GM19438 (cell line): ENCODE data around the gene APOB.

Source experiments
- ATAC-seq: cut with Tn5 transposase; IDR thresholded peaks from one replicate; pipeline ENCODE4 v1.9.1; 2021; ENCODE audit warnings: low read depth; ENCODE audit not compliant: unreplicated experiment

The APOB gene

DNA sequence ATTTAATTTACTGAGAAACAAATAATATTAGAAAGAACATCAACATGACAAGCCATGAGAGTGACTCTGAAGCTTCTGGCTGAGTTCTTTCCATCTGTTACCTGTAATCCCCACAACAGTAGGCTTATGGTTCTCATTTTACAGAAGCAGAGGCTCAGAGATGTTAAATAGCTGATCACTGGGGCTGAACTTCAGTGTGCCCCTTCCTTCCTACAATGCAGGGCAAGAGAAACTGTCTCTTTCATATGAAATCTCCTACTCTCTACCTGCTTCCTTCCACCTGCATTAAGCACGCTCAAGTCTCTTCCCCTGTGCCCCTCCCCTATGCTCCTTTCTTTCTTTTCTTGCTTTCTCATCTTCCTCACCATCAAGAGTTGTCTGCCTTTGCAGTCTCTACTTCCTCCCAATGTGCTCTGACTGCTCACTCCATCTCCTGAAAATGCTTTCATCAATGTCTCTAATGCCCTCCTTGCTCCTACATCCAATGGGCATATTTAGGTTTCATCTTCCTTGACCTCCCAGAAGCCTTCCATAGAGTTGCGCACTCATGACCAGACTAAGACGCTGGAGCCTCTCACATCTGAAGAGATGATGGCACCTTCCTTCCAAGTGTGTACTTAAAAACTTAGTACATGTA is 23.7 kb downstream of the APOB start:
- no peak for ATAC-seq

DNA sequence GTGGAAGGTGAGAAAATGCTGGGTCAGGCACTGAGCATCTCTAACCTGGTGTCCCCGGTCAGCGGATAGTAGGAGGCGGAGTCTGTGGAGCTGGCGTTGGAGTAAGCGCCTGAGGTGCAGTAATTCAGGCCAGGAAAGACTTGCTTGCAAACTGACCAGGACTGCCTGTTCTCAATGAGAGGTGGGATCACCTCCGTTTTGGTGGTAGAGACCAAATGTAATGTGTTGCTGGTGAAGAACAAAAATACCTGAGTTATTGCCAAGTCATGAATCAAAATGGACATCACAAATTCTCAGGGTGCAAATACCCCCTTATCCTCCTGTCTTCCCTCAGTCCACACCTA is 24.2 kb downstream of the APOB start:
- no peak for ATAC-seq

DNA sequence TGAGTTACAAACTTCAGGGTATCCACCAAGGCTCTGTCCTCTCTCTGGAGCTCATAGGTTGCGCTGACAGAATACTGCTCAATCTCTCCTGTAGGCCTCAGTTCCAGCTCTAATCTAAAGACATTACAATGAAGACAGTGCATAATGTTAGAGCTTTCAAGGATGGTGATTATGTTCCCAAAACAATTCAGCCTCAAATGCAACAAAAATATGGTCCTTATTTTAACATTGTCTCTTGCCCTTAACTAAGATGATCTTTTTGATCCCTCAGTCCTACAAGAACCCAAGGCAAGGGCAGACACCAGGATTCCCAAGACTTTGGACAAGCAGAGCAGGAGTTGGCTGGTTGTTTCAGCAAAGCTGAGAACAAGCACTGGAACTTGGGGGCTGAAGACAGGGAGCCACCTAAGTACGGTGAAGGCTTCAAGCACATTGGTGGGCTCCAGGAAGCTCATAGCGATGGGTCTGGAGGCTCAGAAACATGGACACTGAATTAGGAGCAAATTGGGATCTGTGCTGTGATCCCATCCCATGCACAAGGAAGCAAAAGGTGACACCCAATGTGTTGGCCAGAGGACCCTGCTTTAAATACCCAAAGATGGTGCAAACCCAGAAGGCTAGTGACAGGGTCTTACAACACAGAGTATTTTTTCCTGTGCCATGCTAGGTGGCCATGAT is 24.7 kb downstream of the APOB start:
- no peak for ATAC-seq

DNA sequence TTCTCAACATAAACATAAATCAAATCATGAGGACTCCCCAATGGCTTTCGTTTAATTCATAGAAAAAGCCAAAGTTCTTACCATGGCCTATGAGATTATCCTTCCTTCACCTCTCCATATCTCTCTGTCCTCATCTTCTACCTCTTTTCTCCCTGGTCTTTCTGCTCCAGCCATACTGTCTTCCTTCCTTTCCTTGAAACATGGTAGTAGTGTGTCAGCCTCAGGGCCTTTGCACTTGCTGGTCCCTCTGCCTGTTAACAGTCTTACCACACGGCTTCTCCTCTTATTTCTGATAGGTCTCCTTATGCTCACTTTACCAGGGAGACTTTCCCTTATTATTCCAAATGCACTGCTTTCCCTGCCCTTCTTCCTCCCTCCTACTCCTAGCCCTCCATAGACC is 25.6 kb downstream of the APOB start:
- ATAC-seq = no peak

DNA sequence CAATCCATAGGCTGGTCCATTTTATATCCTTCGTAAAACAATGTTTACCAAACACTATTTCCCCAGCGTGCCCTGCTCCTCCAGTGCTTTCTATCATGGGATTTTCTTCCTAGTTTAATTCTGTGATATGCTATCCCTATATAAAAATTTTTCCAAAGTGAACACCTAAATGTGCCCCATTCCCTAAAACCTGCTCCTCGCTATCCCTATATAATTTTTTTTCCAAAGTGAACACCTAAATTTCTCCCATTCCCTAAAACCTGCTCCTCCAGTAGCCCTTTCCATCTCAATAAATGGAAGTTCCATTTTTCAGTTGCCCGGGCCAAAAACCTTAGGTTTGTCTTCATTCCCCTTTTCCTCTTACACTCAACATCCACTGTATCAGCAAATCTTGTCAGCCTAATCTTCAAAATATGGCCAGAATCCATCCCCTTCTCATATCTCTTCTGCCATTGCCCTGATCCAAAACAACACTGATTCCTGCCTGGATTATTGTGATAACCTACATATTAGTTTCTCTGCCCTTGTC is 26.1 kb downstream of the APOB start:
- no peak for ATAC-seq

DNA sequence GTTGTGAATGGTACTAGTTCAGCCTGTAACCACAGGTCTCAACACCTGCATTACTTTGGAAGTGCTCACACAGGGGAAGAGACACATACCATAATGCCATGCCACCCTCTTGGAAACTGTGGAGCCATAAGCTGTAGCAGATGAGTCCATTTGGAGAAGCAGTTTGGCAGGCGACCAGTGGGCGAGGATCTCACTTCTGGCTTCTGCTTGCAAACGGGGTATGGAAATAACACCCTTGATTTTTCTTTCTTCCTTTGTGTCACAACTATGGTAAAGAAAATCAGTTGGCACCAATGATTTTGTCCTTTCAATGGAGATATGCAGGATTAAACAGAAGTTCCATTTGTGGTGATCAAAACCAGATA is 28.6 kb downstream of the APOB start:
- no peak for ATAC-seq

DNA sequence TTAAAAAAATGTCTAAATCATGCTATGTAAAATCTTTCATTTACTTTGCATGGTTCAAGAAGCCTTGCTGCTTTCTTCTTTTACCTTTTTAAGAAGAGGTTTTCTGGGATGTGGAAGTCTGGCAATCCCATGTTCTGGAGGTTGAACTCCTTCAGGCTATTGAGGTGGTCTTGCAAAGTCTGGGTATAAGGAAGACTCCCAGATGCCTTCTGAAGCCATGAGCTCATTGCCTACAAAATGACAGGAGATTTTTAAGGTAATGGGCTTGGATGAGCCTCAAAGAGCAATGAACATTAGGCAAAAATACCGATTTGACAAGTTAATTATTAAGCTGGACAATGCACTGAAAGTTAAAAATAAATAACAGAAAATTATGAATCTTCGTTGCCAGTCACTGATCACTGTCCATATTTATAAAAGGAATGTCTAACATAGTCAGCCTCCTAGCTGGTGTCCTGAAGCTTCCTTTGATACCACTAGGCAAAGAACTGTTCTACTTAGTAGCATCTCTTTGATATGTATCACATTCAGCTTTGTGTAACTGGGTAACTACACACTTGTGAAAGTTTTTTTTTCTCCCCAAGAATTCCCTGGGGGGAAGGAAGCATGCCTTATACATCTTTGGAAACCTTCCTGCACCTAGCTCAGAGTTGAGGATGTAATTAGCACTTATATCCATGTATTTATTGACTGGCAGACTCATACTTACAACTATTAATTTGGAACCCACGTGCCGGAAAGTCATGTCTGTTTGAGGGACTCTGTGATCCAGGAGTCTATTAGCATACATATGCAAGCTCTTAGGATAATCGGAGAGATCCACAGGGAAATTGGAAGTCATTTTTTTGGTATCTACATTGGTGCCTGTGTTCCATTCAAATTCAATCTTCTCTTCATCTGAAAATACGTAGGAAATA is 29.3 kb downstream of the APOB start:
- ATAC-seq = no peak

DNA sequence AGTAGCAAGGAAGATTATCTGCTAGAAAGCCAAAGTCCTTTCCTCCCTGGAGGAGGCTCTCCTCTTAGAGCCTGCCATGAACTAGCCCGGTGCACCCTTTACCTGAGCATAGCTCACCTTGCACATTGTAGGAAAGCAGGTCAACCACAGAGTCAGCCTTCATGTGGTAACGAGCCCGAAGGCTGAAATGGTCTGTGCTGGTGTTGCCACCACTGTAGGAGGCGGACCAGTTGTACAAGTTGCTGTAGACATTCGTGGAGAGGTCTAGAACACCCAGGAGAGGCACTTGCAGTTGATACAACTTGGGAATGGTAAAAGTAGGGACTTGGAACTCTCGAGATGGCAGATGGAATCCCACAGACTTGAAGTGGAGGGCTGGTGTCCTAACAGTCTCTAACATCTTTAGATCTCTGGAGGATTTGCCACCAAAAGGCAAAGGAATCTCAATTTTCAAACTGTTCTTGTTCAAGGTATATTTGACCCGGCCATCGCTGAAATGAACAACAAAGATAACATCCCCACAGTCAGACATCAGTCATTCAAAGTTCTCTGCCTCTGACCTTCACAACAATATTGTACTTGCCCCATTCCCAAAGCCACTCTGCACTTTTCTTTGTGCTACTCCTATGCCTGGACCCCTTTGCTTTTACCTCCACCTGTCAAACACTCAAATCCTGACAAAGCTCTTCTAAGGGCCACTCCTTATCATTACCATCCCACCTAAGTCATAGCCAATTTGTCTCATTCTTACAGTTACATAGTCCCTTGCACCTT is 30.6 kb downstream of the APOB start:
- no peak for ATAC-seq

DNA sequence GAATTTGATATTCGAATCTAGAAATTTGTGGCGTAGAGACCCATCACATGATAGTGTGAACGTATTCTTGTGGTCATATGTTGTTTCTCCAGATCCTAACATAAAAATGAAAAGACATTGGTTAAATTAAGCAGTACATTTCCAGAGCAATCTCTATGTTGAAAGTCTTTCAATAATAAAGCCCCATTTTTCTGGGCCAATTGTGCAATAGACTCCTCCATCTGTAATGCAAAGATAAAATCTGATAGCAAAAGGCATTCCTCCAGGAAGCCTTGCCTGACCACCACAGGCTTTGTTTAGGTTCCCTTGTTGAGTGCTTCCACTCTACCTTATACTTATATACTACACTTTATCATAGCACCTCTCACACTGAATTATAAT is 31.3 kb downstream of the APOB start:
- no peak for ATAC-seq

DNA sequence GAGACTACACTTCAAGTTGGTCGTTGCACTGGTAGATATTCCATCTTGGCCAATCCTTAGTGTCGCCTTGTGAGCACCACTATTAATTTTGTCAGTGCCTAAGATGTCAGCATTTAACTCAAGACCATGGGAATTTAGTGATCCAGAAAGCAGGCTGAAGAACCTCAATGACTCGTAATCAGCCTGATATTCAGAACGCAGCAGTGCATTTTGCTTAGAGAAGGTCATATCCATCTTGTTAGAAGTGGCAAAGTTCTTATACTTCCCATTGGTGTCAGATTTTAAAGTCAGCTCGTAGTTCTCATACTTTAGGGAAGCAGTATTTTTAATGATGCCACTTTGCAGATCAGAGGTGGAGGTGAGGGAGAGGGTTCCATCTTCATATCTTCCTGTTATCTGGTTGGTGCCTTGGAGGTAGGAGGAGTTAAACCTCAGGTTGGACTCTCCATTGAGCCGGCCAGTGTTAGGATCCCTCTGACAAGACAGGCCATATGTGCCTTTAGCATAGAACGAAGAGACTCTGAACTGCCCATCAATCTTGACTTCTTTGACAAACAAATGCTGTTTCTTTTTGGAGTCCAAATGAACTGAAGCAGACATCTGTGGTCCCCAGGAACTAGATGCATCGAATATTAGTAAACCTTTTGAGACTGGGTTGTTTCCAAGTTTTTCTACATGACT is 31.9 kb downstream of the APOB start:
- ATAC-seq = no peak

DNA sequence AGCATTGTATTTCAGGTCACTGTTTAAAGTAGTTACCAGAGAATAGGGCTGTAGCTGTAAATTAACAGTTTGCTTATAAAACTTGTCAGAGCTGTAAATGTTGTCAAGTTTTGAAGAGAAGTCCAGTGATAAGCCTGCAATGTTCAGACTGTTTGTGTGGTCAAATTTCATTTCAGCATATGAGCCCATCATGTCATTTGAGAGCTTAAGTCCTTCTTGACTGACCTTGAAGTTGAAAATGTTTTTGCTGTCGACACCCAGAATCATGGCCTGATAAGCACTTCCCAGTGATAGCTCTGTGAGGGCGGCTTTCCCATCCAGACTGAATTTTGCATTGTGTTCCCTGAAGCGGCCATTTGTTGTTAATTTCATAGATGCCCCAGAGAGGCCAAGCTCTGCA is 32.4 kb downstream of the APOB start:
- ATAC-seq = no peak

DNA sequence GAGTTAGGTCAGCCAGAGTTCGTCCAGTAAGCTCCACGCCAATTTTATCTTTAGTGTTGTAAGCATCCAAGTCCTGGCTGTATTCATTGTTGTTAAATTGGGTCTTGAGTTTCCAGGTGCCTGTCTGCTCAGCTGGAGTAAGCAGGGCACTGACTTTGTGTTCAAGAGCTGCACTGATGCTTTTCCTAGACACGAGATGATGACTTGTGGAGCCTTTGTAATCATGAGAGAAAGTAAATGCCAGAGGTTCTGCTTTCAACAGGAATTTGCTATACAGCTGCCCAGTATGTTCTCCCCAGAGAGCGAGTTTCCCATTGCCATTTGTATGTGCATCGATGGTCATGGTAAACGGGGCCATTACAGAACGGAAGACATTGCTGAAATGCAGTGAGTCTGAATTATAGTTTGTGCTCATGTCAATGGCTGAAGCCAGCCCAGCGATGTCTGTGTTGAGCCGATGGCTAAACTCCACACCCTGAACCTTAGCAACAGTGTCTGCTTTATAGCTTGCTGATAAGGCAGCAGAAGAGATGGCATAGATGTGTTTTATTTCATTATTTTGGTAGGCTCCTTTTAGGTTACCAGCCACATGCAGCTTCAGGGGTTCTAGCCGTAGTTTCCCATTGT is 32.9 kb downstream of the APOB start:
- ATAC-seq = no peak

DNA sequence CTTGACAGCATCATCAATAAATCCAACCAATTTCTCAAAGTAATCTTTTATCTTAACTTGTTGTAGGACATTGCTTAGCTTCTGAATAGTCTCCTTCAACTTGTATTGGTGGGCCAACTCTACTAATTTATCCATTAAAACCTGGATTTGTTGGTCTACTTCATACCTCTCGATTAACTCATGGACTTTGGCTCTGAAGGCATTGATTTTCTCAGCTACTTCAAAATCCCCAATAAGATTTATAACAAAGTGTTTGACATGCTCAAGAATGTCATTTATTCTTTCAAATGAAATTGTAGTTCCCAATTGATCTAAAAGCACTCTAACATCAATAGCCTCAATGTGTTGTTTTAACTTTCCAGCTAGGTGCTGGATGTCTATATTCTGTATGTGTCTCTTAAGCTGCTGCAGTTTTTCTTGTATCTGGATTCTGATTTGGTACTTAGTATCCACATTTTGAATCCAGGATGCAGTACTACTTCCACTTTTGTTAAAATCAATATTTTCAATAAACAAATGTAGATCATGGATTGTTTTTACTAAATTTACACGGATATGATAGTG is 34.1 kb downstream of the APOB start:
- no peak for ATAC-seq

DNA sequence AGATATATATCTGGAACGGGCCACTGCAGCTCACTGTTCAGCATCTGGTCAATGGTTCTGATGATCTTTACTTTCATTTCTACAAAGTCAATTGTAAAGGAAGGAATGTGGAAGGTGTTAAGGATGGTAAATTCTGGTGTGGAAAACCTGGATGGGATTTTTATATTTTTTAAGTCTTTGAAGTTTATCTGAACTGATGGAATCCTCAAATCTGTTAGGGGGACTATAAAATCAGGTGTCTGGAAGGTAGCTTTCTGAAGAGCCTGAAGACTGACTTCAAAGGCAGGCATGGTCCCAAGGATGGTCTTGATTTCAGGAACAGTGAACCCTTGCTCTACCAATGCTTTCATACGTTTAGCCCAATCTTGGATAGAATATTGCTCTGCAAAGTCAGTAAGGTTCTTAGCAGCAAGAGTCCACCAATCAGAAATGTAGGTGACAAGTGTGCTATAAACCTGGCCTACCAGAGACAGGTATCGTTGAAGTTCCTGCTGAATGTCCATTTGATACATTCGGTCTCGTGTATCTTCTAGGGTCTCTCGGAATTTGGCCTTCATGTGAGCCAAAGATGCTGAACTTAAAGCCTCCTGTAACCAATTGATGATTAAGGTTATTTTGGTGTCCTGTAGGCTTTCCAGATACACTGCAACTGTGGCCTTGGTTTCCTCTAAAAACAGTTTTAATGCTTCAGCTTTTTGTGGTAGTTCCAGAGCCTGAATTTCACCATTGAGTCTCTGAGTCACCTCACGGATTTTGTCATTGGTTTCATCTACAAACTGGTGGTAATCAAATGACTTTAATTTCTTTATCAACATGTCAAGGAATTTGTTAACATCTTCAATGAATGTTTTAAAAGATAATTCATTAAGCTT is 34.8 kb downstream of the APOB start:
- no peak for ATAC-seq

DNA sequence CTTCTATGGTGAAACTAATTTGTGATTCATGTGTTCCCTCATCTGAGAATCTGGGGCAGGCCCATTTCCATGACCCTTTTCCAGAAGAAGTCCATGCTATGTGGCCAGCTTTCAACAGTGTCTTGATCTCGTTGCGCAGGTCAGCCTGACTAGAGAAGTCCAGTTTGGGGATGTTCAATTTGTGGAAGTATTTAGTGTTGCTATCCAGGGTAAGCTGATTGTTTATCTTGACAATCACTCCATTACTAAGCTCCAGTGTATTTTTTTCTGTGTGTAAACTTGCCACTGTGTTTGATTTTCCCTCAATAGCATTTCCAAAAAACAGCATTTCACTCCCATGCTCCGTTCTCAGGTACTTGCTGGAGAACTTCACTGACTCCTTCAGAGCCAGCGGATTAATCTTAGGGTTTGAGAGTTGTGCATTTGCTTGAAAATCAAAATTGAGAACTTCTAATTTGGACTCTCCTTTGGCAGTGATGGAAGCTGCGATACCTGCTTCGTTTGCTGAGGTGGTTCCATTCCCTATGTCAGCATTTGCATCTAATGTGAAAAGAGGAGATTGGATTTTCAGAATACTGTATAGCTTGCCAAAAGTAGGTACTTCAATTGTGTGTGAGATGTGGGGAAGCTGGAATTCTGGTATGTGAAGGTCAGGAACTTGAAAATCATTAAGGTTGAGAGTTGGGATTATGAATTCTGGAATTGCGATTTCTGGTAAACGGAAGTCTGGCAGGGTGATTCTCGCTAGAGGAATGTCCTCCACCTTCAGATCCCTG is 35.7 kb downstream of the APOB start:
- ATAC-seq = no peak

DNA sequence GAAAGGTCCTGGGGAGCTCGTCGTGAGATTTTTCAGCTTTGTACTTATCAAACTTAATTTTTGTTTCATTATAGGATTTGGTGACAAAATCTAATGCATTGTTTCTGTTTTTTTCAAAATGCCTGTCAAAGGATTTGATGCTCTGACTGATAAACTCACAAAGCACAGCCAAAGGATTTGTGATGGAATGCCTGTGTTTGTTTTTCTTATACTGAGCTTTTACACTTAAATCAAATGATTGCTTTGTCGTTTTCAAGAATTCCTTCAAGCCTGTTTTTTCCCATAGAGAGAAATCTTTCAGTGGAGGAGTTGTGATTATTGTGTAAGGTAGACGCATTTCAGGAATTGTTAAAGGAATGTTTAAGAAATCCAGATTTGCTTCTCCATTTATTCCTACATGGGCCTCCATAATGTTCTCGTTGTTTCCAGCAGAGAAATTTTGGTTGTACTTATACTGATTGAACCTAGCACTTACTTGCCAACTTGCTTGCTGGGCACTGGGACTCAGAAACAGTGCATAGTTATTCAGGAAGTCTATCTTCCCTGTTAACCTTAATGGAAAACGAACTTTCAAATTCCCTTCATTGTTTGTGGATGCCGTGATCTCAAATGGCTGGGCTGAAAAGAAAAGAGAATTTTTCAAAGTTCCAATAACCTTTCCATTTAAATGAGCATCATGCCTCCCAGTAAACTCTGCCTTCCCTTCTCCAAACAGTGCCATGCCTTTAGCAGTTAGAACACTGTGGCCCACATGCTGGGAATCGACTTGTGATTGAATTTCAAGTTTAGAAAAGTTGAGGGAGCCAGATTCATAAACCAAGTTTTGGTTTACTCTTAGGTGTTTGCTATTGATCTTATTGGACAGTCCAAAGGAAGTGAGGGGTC is 36.5 kb downstream of the APOB start:
- no peak for ATAC-seq
